ENCODE measurements around the gene VPS51. TPM values are rescaled to one million over a fixed set of nuclear protein-coding genes. Genes with fewer than 3 reads are reported as not detected.

The VPS51 gene
- total RNA-seq, 1 experiment from 2014 or later: 123 TPM

DNA sequence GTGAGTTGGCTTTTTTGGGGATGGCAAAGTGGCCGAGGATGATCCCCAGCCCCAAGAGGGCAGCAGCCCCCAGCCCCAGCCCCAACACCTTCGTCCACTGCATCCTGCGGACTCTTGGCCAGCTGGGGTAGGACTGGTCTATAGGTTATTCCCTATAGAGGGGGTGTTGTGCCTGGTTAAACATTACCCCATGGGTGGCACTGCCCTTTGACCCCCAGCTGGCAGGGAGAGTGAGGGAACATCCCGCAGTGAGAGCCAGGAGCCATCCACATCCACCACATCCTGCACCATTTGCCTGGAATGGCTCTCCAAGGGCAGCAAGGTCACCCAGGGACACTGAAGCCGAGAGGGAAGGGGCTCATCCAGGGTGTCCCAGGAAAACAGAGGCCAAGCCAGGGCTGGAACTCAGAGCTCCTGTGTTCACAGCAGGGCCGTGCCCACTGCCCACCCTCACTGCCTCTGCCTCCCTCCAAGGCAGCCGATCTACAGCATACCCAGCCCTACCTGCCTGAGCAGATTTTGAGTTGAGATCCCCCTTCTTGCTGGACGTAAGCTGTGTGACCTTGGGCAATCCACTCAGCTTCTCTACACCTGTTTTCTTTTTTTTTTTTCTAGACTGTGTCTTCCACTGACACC lies 37.5 kb upstream of the VPS51 start, which contains the start of gene NAALADL1:
TSS of gene NAALADL1 (minus strand) at position 135 of the 636 bp plus-strand sequence. CDS start at position 103, 32 bp downstream.
- no peak for ATAC-seq
- no peaks in the 10 kb centered on the region for H3K9me3 Mint-ChIP-seq
- peaks cover 2% of the 10 kb centered on the region for H3K4me1 Mint-ChIP-seq
- ChIA-PET POLR2A (interaction anchor here (0.7 kb wide), 1 partner anchor 14 kb away, joined by 3 read pairs; no protein-coding TSS in a partner anchor), CTCF (interaction anchor here (0.5 to 1.2 kb wide), 3 partner anchors 44 to 80 kb away, joined by 3 to 5 read pairs (median 3); partner anchors contain the start of gene ARL2)
- no peaks in the 10 kb centered on the region; the same call in 1 of the 2 replicates for H3K27me3 Mint-ChIP-seq (ENCODE audit: low read depth)
- H3K36me3 Mint-ChIP-seq: no peaks in the 10 kb centered on the region
- H3K27ac Mint-ChIP-seq: no peak within 1 kb of the TSS; the same call in 1 of the 2 replicates
- no peak within 1 kb of the TSS for H3K4me3 Mint-ChIP-seq
- DNase-seq (ENCODE audit: low spot score): no peak
- TF ChIP-seq CBFB (CRISPR knock-in tag; IDR thresholded peaks at IDR 0.05; ENCODE audit: low read depth) (no peak), NFYB (CRISPR knock-in tag; conservative IDR thresholded peaks at IDR 0.05; ENCODE audit: low read depth) (no peak), GRHL2 (CRISPR knock-in tag; IDR thresholded peaks at IDR 0.05; ENCODE audit: insufficient replicate concordance, severe bottlenecking) (no peak), TP53 (CRISPR knock-in tag; IDR thresholded peaks at IDR 0.05) (no peak), ZSCAN18 (CRISPR knock-in tag; IDR thresholded peaks at IDR 0.05) (no peak), ZNF232 (CRISPR knock-in tag; IDR thresholded peaks at IDR 0.05) (no peak), PRDM15 (CRISPR knock-in tag; IDR thresholded peaks at IDR 0.05) (no peak), HMGA2 (CRISPR knock-in tag; IDR thresholded peaks at IDR 0.05) (no peak), PRRX2 (CRISPR knock-in tag; IDR thresholded peaks at IDR 0.05) (no peak), SOX15 (CRISPR knock-in tag; IDR thresholded peaks at IDR 0.05) (no peak), JAZF1 (CRISPR knock-in tag; IDR thresholded peaks at IDR 0.05) (no peak), NFATC4 (CRISPR knock-in tag; IDR thresholded peaks at IDR 0.05) (no peak)
- TF ChIP-seq, protein P1, sequence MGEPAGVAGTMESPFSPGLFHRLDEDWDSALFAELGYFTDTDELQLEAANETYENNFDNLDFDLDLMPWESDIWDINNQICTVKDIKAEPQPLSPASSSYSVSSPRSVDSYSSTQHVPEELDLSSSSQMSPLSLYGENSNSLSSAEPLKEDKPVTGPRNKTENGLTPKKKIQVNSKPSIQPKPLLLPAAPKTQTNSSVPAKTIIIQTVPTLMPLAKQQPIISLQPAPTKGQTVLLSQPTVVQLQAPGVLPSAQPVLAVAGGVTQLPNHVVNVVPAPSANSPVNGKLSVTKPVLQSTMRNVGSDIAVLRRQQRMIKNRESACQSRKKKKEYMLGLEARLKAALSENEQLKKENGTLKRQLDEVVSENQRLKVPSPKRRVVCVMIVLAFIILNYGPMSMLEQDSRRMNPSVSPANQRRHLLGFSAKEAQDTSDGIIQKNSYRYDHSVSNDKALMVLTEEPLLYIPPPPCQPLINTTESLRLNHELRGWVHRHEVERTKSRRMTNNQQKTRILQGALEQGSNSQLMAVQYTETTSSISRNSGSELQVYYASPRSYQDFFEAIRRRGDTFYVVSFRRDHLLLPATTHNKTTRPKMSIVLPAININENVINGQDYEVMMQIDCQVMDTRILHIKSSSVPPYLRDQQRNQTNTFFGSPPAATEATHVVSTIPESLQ (CRISPR knock-in tag; IDR thresholded peaks at IDR 0.05): no peak
- TF ChIP-seq, protein P2, sequence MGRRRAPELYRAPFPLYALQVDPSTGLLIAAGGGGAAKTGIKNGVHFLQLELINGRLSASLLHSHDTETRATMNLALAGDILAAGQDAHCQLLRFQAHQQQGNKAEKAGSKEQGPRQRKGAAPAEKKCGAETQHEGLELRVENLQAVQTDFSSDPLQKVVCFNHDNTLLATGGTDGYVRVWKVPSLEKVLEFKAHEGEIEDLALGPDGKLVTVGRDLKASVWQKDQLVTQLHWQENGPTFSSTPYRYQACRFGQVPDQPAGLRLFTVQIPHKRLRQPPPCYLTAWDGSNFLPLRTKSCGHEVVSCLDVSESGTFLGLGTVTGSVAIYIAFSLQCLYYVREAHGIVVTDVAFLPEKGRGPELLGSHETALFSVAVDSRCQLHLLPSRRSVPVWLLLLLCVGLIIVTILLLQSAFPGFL (CRISPR knock-in tag; IDR thresholded peaks at IDR 0.05; ENCODE audit: borderline replicate concordance): no peak
- TF ChIP-seq, protein P3, sequence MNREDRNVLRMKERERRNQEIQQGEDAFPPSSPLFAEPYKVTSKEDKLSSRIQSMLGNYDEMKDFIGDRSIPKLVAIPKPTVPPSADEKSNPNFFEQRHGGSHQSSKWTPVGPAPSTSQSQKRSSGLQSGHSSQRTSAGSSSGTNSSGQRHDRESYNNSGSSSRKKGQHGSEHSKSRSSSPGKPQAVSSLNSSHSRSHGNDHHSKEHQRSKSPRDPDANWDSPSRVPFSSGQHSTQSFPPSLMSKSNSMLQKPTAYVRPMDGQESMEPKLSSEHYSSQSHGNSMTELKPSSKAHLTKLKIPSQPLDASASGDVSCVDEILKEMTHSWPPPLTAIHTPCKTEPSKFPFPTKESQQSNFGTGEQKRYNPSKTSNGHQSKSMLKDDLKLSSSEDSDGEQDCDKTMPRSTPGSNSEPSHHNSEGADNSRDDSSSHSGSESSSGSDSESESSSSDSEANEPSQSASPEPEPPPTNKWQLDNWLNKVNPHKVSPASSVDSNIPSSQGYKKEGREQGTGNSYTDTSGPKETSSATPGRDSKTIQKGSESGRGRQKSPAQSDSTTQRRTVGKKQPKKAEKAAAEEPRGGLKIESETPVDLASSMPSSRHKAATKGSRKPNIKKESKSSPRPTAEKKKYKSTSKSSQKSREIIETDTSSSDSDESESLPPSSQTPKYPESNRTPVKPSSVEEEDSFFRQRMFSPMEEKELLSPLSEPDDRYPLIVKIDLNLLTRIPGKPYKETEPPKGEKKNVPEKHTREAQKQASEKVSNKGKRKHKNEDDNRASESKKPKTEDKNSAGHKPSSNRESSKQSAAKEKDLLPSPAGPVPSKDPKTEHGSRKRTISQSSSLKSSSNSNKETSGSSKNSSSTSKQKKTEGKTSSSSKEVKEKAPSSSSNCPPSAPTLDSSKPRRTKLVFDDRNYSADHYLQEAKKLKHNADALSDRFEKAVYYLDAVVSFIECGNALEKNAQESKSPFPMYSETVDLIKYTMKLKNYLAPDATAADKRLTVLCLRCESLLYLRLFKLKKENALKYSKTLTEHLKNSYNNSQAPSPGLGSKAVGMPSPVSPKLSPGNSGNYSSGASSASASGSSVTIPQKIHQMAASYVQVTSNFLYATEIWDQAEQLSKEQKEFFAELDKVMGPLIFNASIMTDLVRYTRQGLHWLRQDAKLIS (CRISPR knock-in tag; IDR thresholded peaks at IDR 0.05; ENCODE audit: borderline replicate concordance): no peak
- TF ChIP-seq, protein P4, sequence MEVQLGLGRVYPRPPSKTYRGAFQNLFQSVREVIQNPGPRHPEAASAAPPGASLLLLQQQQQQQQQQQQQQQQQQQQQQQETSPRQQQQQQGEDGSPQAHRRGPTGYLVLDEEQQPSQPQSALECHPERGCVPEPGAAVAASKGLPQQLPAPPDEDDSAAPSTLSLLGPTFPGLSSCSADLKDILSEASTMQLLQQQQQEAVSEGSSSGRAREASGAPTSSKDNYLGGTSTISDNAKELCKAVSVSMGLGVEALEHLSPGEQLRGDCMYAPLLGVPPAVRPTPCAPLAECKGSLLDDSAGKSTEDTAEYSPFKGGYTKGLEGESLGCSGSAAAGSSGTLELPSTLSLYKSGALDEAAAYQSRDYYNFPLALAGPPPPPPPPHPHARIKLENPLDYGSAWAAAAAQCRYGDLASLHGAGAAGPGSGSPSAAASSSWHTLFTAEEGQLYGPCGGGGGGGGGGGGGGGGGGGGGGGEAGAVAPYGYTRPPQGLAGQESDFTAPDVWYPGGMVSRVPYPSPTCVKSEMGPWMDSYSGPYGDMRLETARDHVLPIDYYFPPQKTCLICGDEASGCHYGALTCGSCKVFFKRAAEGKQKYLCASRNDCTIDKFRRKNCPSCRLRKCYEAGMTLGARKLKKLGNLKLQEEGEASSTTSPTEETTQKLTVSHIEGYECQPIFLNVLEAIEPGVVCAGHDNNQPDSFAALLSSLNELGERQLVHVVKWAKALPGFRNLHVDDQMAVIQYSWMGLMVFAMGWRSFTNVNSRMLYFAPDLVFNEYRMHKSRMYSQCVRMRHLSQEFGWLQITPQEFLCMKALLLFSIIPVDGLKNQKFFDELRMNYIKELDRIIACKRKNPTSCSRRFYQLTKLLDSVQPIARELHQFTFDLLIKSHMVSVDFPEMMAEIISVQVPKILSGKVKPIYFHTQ (CRISPR knock-in tag; IDR thresholded peaks at IDR 0.05): no peak
- TF ChIP-seq, protein P5, sequence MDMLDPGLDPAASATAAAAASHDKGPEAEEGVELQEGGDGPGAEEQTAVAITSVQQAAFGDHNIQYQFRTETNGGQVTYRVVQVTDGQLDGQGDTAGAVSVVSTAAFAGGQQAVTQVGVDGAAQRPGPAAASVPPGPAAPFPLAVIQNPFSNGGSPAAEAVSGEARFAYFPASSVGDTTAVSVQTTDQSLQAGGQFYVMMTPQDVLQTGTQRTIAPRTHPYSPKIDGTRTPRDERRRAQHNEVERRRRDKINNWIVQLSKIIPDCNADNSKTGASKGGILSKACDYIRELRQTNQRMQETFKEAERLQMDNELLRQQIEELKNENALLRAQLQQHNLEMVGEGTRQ (CRISPR knock-in tag; IDR thresholded peaks at IDR 0.05): no peak
- TF ChIP-seq, protein P6, sequence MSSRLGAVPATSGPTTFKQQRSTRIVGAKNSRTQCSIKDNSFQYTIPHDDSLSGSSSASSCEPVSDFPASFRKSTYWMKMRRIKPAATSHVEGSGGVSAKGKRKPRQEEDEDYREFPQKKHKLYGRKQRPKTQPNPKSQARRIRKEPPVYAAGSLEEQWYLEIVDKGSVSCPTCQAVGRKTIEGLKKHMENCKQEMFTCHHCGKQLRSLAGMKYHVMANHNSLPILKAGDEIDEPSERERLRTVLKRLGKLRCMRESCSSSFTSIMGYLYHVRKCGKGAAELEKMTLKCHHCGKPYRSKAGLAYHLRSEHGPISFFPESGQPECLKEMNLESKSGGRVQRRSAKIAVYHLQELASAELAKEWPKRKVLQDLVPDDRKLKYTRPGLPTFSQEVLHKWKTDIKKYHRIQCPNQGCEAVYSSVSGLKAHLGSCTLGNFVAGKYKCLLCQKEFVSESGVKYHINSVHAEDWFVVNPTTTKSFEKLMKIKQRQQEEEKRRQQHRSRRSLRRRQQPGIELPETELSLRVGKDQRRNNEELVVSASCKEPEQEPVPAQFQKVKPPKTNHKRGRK (CRISPR knock-in tag; IDR thresholded peaks at IDR 0.05; ENCODE audit: borderline replicate concordance): no peak
